PFSK-1 (cell line): Measurements from ENCODE around the gene CDKN2AIP.

Experiments used
- FOXP2 ChIP-seq: optimal IDR thresholded peaks from 2 replicates; pipeline ENCODE3; 2011; ENCODE audit warnings: borderline replicate concordance, control low read depth, inconsistent platforms; ENCODE audit not compliant: insufficient read depth; ENCODE audit errors: extremely low read length, extremely low read depth
- POLR2AphosphoS5 ChIP-seq: IDR thresholded peaks from 2 replicates; pipeline ENCODE4 v1.6.1; 2012; ENCODE audit warnings: low read depth, mild to moderate bottlenecking, control low read depth, low read length, moderate library complexity
- REST ChIP-seq, 2 experiments: IDR thresholded peaks; 2 replicates each; pipeline versions ENCODE4 v1.6.1 to v1.8.0; 2011 to 2012; ENCODE audit warnings: low read depth in 2 of 2, low read length in 2 of 2, control low read depth in 1 of 2, inconsistent platforms in 1 of 2, mild to moderate bottlenecking in 1 of 2, moderate library complexity in 1 of 2; ENCODE audit not compliant: insufficient read depth in 1 of 2
- SIN3A ChIP-seq: IDR thresholded peaks from 2 replicates; pipeline ENCODE4 v1.6.1; 2012; ENCODE audit warnings: mild to moderate bottlenecking, low read length, moderate library complexity, borderline replicate concordance; ENCODE audit not compliant: insufficient read depth
- TAF1 ChIP-seq: IDR thresholded peaks from 2 replicates; pipeline ENCODE4 v1.6.1; 2012; ENCODE audit warnings: low read length, control low read depth, borderline replicate concordance; ENCODE audit not compliant: insufficient read depth

The CDKN2AIP gene

GRCh38 chr4:183426507-183426906 is 17.9 kb upstream of the CDKN2AIP start:
- no peak for TF ChIP-seq REST (IDR thresholded peaks at IDR 0.05; ENCODE audit: insufficient read depth in 1 of 2, low read depth in 2 of 2, low read length in 2 of 2)

- TF ChIP-seq FOXP2, result no peak
- no peak for TF ChIP-seq SIN3A
- TF ChIP-seq POLR2AphosphoS5, result no peak
- no peak for TF ChIP-seq REST (IDR thresholded peaks at IDR 0.05; ENCODE audit: insufficient read depth in 1 of 2, low read depth in 2 of 2, low read length in 2 of 2)
- no peak for TF ChIP-seq TAF1
Observed at GRCh38 chr4:183429489-183429888, 14.9 kb upstream of the CDKN2AIP start.

- no peak for TF ChIP-seq TAF1
- TF ChIP-seq REST (IDR thresholded peaks at IDR 0.05; ENCODE audit: insufficient read depth in 1 of 2, low read depth in 2 of 2, low read length in 2 of 2), result no peak
- TF ChIP-seq POLR2AphosphoS5, result no peak
- no peak for TF ChIP-seq SIN3A
- no peak for TF ChIP-seq FOXP2
Observed at GRCh38 chr4:183430317-183430993, 14.0 kb upstream of the CDKN2AIP start.

GRCh38 chr4:183430994-183431347 is 13.5 kb upstream of the CDKN2AIP start:
- TF ChIP-seq SIN3A (no peak), FOXP2 (no peak), REST (IDR thresholded peaks at IDR 0.05; ENCODE audit: insufficient read depth in 1 of 2, low read depth in 2 of 2, low read length in 2 of 2) (no peak), TAF1 (no peak), POLR2AphosphoS5 (no peak)

GRCh38 chr4:183431614-183432013 is 12.8 kb upstream of the CDKN2AIP start:
- TF ChIP-seq POLR2AphosphoS5, result no peak
- TF ChIP-seq REST (IDR thresholded peaks at IDR 0.05; ENCODE audit: insufficient read depth in 1 of 2, low read depth in 2 of 2, low read length in 2 of 2), result no peak
- no peak for TF ChIP-seq SIN3A
- TF ChIP-seq TAF1, result no peak
- TF ChIP-seq FOXP2, result no peak
